ENCODE measurements around the gene F2RL3.

F2RL3 gene

DNA sequence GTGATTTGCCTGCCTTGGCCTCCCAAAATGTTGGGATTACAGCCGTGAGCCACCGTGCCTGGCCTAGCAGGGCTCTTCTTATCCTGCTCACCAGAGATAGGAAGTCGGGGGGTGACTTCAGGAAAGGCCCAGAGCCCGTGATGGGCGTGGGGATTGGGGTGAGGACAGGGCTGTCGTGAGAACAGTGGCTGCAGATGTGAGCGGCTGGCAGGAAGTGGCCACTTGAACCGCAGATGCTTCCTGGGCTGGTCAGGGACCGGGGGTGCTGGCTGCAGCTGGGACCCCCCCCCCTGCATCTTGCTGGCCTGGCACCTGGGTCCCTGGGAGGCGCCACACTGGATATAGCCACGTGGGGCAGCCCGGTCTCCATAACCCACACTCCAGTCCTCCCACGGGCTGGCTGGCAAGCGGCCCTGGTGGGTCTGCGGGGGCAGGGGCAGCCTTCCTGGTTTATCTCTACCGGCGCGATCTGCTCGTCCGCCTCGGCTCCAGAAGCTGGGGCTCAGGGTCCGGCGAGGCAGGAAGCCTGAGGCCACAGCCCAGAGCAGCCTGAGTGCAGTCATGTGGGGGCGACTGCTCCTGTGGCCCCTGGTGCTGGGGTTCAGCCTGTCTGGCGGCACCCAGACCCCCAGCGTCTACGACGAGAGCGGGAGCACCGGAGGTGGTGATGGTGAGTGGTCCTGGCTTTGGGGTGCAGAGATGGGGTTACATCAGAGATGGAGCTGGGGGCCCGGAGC lies at the start of gene F2RL3:
TSS of gene F2RL3 (plus strand) at position 371 of the 737 bp plus-strand sequence. CDS start at position 562, 191 bp downstream.
- no peak for DNase-seq (ENCODE audit: extremely low read depth in 1 of 2, low read depth in 1 of 2)

GRCh38 chr19:16841391-16841926 lies 47.3 kb upstream of the F2RL3 start:
- DNase-seq (ENCODE audit: extremely low read depth in 1 of 2, low read depth in 1 of 2), result no peak

DNA sequence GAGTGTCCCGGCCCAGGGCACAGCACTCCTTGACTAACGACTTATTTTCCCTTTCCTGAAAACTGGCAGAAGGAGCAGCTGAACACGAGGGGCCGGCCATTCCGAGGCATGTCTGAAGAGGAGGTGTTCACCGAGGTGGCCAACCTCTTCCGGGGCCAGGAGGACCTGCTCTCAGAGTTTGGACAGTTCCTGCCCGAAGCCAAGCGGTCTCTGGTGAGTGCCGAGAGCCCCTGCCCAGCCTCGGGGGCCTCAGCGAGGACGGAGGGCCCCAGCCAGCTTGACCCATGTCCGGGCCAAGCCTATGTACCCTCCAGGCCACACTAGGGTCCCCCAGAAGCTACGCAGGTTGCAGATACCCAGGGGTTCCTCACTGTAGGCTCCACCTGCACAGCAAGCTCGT lies 41.9 kb upstream of the F2RL3 start:
- no peak for DNase-seq (ENCODE audit: extremely low read depth in 1 of 2, low read depth in 1 of 2)

DNA sequence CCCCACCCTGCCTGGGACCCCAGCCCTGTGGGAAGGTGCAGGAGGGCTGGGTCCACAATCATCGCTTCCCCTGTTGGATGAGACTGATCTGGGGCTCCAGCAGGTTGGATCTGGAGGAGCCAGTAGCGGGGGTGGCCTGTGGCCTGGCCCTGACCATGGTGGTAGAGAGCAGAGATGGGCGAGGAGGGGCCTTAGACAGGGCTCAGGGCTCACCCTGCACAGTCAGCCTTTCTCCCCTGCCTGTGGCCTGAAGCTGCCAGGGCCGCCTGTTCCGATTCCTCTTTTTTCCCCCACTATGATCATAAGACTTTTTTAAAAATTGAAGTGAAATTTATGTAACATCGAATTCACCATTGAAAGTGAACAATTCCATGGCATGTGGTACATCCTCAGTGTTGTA lies 41.4 kb upstream of the F2RL3 start:
- no peak for DNase-seq (ENCODE audit: extremely low read depth in 1 of 2, low read depth in 1 of 2)

- no peak for DNase-seq (ENCODE audit: extremely low read depth in 1 of 2, low read depth in 1 of 2)
These were observed 39.6 kb upstream of the F2RL3 start for GRCh38 chr19:16849168-16849567.

DNA sequence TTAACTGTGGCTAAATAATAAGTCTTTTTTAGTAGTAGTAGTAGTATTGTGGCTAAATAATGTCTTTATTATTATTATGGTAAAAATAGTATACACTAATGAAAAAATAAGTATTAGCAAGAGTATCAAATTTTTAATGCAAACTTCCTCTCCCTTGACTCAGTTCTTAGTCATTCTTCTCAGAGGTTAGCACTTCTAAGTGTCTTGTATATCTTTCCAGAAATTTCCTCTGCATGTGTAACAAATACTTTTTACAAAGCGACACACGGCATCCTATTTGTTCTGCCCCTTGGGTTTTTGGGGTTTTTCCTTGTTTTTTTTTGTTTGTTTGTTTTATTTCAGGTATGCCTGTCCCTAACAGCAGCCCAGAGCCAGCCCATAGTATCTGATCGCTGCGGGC lies 38.7 kb upstream of the F2RL3 start:
- DNase-seq (ENCODE audit: extremely low read depth in 1 of 2, low read depth in 1 of 2), result no peak

- DNase-seq (ENCODE audit: extremely low read depth in 1 of 2, low read depth in 1 of 2), result no peak
These were observed 37.6 kb upstream of the F2RL3 start for GRCh38 chr19:16851031-16851712.

DNA sequence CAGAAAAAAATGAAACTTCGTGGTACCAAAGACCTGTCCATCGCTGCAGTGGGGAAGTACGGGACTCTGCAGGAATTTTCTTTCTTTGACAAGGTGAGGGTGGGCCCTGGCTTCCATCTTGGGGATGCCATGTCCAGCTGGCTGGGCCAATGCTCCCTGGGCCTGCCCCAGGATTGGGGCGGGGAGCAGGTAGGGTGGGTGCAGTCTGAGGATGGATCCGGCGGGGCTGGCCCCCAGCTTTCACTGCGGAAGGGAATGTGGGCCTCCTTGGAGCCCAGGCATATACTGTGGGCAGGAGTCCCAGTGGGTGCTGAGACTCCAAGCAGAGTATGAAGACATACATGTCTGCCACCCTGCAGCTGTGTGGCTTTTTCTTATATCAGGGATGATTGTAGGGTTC lies 35.7 kb upstream of the F2RL3 start:
- DNase-seq (ENCODE audit: extremely low read depth in 1 of 2, low read depth in 1 of 2), result no peak

DNA sequence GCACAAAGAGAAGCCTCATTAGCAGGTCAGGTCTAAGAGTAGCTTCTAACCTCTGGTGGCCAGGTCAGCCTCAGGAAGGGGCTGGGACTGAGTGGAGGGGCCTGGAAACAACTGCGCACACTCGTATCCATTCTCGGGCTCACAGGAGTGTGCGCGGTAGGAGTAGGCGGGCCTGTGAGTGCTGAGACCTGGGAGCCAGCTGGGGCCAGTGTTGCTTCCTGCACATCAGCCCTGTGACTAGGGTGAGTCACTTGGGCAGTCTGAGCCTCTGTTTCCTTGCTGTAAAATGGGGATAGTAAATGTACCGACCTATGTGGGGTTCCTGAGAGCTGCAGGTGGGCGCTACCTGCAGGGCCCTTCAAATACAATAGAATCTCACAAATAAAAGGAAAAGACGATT lies 32.7 kb upstream of the F2RL3 start:
- no peak for DNase-seq (ENCODE audit: extremely low read depth in 1 of 2, low read depth in 1 of 2)

GRCh38 chr19:16859626-16860025 lies 29.2 kb upstream of the F2RL3 start:
- no peak for DNase-seq (ENCODE audit: extremely low read depth in 1 of 2, low read depth in 1 of 2)

DNA sequence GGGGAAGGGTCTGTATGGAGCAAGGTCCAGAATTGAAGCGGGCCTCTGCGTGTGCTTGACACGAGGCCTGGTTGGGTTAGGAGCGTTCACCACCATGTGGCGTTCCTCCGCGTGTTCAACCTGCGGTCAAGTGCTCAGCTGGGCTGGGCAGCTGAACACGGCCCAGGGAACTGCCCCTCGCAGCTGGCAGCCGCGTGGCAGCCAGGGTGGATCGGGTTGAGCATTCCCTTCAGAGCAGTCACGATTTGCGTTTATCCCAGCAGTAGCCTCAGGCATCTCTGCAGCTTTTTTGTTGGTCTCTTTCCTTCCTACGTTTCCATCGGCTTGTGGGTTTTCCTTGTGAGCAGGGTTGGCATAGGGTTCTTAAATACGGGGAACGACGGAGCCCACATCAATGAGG lies 28.7 kb upstream of the F2RL3 start:
- no peak for DNase-seq (ENCODE audit: extremely low read depth in 1 of 2, low read depth in 1 of 2)

GRCh38 chr19:16861011-16861410 lies 27.8 kb upstream of the F2RL3 start:
- DNase-seq (ENCODE audit: extremely low read depth in 1 of 2, low read depth in 1 of 2), result no peak

- no peak for DNase-seq (ENCODE audit: extremely low read depth in 1 of 2, low read depth in 1 of 2)
These were observed 27.0 kb upstream of the F2RL3 start for GRCh38 chr19:16861834-16862233.

DNA sequence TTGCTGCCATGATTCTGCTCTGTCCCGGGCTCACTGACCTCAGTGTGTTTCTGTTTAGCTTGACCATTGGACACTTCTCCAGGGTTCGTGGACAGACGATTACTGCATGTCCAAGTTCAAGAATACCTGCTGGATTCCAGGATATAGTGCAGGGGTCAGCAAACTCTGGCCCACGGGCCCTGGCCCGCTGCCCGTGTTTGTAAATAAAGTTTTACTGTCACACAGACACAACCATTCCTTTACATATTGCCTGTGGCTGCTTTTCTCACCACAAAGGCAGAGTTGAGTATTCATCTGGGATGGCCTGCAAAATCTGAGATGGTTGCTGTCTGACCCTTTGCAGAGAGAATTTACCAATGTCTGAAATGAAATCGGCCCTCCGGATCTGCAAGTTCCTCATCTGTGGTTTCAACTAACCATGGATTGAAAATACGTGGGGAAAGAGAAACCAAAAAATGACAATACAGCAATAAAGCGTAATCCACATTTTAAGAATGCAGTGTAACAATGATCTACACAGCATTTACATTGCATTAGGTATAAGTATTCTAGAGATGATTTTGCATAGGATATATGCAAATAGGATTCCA lies 25.9 kb upstream of the F2RL3 start:
- DNase-seq (ENCODE audit: extremely low read depth in 1 of 2, low read depth in 1 of 2), result no peak

DNA sequence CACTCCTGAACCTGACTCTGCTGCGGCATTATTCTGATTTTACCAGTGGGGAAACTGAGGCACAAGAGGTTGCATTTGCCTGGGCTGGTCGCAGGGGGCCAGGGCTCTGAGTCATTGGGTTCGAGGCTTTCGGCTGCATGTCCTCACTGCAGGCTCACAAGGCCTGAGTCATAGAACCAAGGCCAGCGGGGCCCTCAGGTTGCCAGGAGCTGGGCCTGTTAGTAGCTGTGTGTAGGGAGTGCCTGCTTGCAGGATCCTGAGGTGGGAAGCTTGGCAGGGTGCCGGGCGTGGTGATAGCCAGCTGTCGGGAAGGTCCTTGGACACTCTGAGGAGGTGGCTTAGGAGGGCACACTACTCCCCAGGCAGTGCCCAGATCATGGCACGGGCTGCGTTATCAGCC lies 21.6 kb upstream of the F2RL3 start:
- no peak for DNase-seq (ENCODE audit: extremely low read depth in 1 of 2, low read depth in 1 of 2)

DNA sequence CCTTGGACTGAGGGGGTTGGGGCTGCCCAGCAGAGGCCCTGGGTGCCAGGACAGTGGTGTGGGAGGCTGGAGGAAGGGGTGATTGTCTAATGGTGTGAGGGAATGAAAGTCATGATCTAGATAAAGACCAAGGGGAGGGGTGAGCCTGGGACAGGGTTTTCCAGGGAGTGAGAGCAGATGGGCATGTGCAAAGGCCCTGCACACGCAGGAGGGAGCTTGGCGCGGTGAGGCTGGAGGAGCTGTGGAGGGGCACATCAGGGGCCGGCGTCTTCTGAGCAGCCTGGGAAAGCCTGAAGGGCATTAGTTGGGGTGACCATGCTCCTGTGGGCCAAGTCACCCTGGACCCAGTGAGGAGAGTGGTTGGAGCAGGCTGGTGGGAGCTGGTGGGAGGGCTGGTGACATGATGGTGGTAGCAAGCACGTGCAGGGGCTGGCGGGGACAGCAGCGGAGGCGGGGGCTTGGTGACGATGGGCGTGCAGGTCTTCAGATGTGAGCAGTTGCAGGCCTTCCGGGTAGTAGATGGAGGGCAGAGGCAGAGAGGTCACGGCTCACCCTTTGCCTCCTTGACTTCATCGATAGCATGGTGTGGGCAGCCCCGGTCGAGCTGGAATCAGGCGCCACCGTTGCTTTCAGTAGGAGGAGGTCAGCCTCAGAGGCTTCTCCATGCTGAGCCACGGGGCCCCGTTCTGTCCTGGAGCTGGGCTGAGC lies 20.2 kb upstream of the F2RL3 start:
- no peak for DNase-seq (ENCODE audit: extremely low read depth in 1 of 2, low read depth in 1 of 2)

DNA sequence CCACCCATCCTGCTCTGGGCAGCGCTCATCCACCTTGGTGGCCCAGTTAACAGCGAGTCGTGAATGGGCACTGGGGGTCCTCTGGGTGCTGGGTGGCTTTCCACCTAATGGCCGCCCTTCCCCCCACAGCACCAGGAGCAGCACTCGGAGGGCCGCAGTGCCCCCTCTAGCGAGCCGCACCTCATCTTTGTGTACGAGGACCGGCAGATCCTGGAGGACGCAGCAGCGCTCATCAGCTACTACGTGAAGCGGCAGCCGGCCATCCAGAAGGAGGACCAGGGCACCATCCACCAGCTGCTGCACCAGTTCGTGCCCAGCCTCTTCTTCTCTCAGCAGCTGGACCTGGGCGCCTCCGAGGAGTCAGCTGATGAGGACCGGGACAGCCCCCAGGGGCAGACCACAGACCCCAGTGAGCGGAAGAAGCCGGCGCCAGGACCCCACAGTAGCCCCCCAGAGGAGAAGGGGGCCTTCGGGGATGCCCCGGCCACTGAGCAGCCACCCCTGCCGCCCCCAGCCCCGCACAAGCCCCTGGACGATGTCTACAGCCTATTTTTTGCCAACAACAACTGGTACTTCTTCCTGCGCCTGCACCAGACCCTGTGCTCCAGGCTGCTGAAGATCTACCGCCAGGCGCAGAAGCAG lies 19.3 kb upstream of the F2RL3 start:
- no peak for DNase-seq (ENCODE audit: extremely low read depth in 1 of 2, low read depth in 1 of 2)

- no peak for DNase-seq (ENCODE audit: extremely low read depth in 1 of 2, low read depth in 1 of 2)
These were observed 16.9 kb upstream of the F2RL3 start for GRCh38 chr19:16871871-16872270.

DNA sequence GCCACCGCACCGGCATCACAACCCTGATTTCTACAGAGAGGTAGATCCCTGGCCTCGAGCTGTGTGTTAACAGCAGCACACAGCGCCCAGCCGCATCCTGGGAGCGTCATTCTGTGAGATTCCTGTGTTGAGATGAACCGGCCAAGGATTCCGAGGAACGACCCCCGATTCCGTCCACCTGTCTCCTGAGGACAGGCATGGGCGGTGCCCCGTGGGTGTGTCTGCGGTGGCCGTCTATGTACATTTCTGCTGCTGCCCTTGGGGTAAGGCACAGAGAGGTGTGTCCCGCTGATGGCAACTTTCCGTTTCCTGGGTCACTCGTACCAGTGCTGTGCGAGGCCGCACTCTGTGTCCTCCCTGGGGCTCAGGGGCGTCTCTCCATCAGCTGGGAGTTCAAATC lies 16.1 kb upstream of the F2RL3 start:
- no peak for DNase-seq (ENCODE audit: extremely low read depth in 1 of 2, low read depth in 1 of 2)

DNA sequence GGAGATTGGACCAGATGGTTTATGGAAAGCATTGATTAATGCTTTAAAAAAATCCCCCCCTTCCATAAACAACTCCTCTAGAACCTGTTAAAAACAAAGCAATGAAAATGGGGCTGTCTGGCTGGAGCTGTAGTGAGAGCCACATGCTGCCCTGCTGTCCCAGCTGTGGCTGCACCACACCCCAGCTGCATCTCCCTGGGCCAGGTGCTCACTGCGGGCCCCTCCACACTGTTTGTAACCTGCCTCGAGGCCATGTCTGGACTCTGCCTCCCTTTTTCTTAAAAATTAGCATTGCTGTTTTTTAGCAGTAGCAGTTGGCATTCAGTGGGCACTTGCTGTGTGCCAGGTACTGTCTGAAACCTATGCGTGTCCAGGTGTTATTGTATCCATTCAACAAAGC lies 15.2 kb upstream of the F2RL3 start:
- no peak for DNase-seq (ENCODE audit: extremely low read depth in 1 of 2, low read depth in 1 of 2)
